ENCODE data around the gene NSDHL. TPM values are rescaled to one million over a fixed set of nuclear protein-coding genes. Genes with fewer than 3 reads are reported as not detected.

The NSDHL gene
- total and polyA plus RNA-seq, 2 experiments from 2014 or later = 32.4 to 34.3 TPM

DNA sequence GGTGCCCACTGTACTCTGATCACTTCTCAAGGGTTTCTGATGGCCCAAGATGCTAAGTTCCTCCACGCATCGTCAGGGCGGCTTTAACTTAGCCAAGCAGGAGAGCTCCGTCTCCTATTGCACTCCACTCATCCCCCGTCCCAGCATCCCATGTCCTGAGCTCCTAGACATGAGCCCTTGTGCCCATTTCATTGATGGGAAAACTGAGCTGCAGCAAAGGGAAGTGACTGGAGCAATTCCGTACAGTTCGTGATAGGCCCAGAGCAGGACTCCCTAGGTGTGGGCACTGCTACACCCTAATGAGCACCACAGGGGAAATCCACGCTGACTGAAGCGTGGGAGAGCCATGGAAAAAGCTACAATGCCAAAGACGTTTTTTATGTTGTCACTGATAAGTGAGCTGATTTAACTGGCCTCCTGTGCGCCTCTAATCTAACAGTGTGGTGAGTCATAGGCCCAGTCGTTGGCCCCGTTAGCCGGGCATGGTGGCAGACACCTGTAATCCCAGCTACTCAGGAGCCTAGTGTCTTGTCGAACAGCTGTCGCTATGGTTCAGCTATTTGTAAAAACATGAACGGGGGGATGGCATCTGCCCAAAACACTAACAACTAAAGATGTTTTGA lies 14.9 kb downstream of the NSDHL start:
- H3K79me2 ChIP-seq (replicated peaks; ENCODE audit: insufficient read depth) = peaks cover 48% of the 10 kb centered on the region
- DNase-seq (ENCODE audit: low spot score) = no peak
- peaks cover 17% of the 10 kb centered on the region for H3K36me3 Mint-ChIP-seq (ENCODE audit: low read depth)

More for the DNA sequence above, 14.9 kb downstream of the NSDHL start:
- no peak overlapping the region for H3K27ac Mint-ChIP-seq
- TF ChIP-seq, protein P1, sequence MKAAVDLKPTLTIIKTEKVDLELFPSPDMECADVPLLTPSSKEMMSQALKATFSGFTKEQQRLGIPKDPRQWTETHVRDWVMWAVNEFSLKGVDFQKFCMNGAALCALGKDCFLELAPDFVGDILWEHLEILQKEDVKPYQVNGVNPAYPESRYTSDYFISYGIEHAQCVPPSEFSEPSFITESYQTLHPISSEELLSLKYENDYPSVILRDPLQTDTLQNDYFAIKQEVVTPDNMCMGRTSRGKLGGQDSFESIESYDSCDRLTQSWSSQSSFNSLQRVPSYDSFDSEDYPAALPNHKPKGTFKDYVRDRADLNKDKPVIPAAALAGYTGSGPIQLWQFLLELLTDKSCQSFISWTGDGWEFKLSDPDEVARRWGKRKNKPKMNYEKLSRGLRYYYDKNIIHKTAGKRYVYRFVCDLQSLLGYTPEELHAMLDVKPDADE (IDR thresholded peaks at IDR 0.05) = no peak
- TF ChIP-seq REST (IDR thresholded peaks at IDR 0.05; ENCODE audit: unreplicated experiment) (no peak), EZH2 (IDR thresholded peaks at IDR 0.05; ENCODE audit: low read depth, unreplicated experiment) (no peak), CREB1 (CRISPR knock-in tag; IDR thresholded peaks at IDR 0.05; ENCODE audit: low read depth) (no peak), POLR2AphosphoS5 (IDR thresholded peaks at IDR 0.05; ENCODE audit: low read depth) (no peak), NANOG (IDR thresholded peaks at IDR 0.05; ENCODE audit: borderline replicate concordance) (no peak), ZNF331 (CRISPR knock-in tag; IDR thresholded peaks at IDR 0.05; ENCODE audit: low read depth) (no peak)
- TF ChIP-seq, protein P2, sequence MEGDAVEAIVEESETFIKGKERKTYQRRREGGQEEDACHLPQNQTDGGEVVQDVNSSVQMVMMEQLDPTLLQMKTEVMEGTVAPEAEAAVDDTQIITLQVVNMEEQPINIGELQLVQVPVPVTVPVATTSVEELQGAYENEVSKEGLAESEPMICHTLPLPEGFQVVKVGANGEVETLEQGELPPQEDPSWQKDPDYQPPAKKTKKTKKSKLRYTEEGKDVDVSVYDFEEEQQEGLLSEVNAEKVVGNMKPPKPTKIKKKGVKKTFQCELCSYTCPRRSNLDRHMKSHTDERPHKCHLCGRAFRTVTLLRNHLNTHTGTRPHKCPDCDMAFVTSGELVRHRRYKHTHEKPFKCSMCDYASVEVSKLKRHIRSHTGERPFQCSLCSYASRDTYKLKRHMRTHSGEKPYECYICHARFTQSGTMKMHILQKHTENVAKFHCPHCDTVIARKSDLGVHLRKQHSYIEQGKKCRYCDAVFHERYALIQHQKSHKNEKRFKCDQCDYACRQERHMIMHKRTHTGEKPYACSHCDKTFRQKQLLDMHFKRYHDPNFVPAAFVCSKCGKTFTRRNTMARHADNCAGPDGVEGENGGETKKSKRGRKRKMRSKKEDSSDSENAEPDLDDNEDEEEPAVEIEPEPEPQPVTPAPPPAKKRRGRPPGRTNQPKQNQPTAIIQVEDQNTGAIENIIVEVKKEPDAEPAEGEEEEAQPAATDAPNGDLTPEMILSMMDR (conservative IDR thresholded peaks at IDR 0.05; ENCODE audit: low read depth in 2 of 2) = no peak
- Histone ChIP-seq H3F3A (replicated peaks; ENCODE audit: low read depth) (no peaks in the 10 kb centered on the region), H4K20me1 (replicated peaks; ENCODE audit: insufficient read depth) (no peaks in the 10 kb centered on the region; the same call in none of the 2 replicates), H3K4me1 (ENCODE audit: insufficient read depth) (no peaks in the 10 kb centered on the region), H3K27me3 (ENCODE audit: insufficient read depth) (no peaks in the 10 kb centered on the region), H2AFZ (no peak overlapping the region), H3K27ac (ENCODE audit: low read depth) (no peak overlapping the region), H3K36me3 (ENCODE audit: insufficient read depth) (no peaks in the 10 kb centered on the region), H3K9me2 (ENCODE audit: insufficient read depth) (no peaks in the 10 kb centered on the region), H3K4me2 (no peak overlapping the region), H3K4me3 (no peak overlapping the region)
- peaks cover 5% of the 10 kb centered on the region for H3K27me3 Mint-ChIP-seq (ENCODE audit: insufficient read depth, low read depth, poor library complexity)
- ATAC-seq = no peak
- H3K4me1 Mint-ChIP-seq = peaks cover 1% of the 10 kb centered on the region; the same call in 1 of the 3 replicates
- no peak overlapping the region for H3K4me3 Mint-ChIP-seq
- H3K9me3 Mint-ChIP-seq = no peaks in the 10 kb centered on the region
